Non-pigmented ciliary epithelial cell (primary cell): ENCODE measurements around the gene ABHD12B.

Experiments used
- DNase-seq: peaks from one replicate; pipeline ENCODE4 v3.0.0-alpha.2; 2010; ENCODE audit warnings: low read depth

Gene ABHD12B

GRCh38 chr14:50839048-50839447 is 32.8 kb upstream of the ABHD12B start:
- no peak for DNase-seq

GRCh38 chr14:50839691-50840090 is 32.2 kb upstream of the ABHD12B start:
- no peak for DNase-seq

GRCh38 chr14:50844391-50844790 is 27.5 kb upstream of the ABHD12B start:
- no peak for DNase-seq

GRCh38 chr14:50845166-50845565 is 26.7 kb upstream of the ABHD12B start:
- no peak for DNase-seq

GRCh38 chr14:50846226-50846880 is 25.5 kb upstream of the ABHD12B start:
- DNase-seq: peak; percentile 80

GRCh38 chr14:50853891-50854290 is 18.0 kb upstream of the ABHD12B start:
- no peak for DNase-seq

GRCh38 chr14:50854521-50854920 is 17.3 kb upstream of the ABHD12B start:
- DNase-seq: no peak

GRCh38 chr14:50855558-50855957 is 16.3 kb upstream of the ABHD12B start:
- no peak for DNase-seq

GRCh38 chr14:50856660-50857059 is 15.2 kb upstream of the ABHD12B start:
- DNase-seq: no peak

GRCh38 chr14:50859296-50859624 is 12.6 kb upstream of the ABHD12B start:
- DNase-seq: no peak

GRCh38 chr14:50860478-50861086 is 11.3 kb upstream of the ABHD12B start:
- peak; percentile 56 for DNase-seq

GRCh38 chr14:50862036-50862570 is 9.8 kb upstream of the ABHD12B start:
- DNase-seq: no peak

GRCh38 chr14:50864237-50864636 is 7.6 kb upstream of the ABHD12B start:
- DNase-seq: no peak

GRCh38 chr14:50864946-50865345 is 6.9 kb upstream of the ABHD12B start:
- no peak for DNase-seq

- peak; percentile 23 for DNase-seq
These were observed 6.3 kb upstream of the ABHD12B start for GRCh38 chr14:50865391-50866076.

GRCh38 chr14:50871228-50871627 is 625 bp upstream of the ABHD12B start:
- DNase-seq: no peak

GRCh38 chr14:50874757-50875156 is 2.9 kb downstream of the ABHD12B start:
- no peak for DNase-seq

GRCh38 chr14:50875359-50876070 is 3.7 kb downstream of the ABHD12B start:
- peak; percentile 15 for DNase-seq

- no peak for DNase-seq
These were observed 11.3 kb downstream of the ABHD12B start for GRCh38 chr14:50882932-50883826.

- DNase-seq: no peak
These were observed 12.0 kb downstream of the ABHD12B start for GRCh38 chr14:50883827-50884197.

GRCh38 chr14:50887476-50887875 is 15.6 kb downstream of the ABHD12B start:
- no peak for DNase-seq

GRCh38 chr14:50892255-50892654 is 20.4 kb downstream of the ABHD12B start:
- no peak for DNase-seq
